22Rv1 (cell line): ENCODE data around the gene PADI3.

Experiments
- CTCF ChIP-seq: fragments of 450-650 bp; IDR thresholded peaks from 2 replicates; pipeline ENCODE4 v1.5.1; 2017; ENCODE audit warnings: mild to moderate bottlenecking
- ZFX ChIP-seq: fragments of 450-650 bp; IDR thresholded peaks from 2 replicates; pipeline ENCODE4 v1.6.1; 2017; ENCODE audit warnings: antibody characterized with exemption, borderline replicate concordance

GRCh38 chr1:17259233-17259873 is 10.5 kb downstream of the PADI3 start:
- TF ChIP-seq CTCF: no peak
- no peak for TF ChIP-seq ZFX
